Gastrocnemius medialis (tissue), 4 donors: ENCODE measurements around the gene NPM1.

ENCODE experiments used
- POLR2A ChIP-seq, 2 donors: fragments of 450-650 bp; IDR thresholded peaks; one replicate each; pipeline ENCODE4 v1.6.1; 2017; ENCODE audit warnings: antibody characterized with exemption in 2 of 2, mild to moderate bottlenecking in 2 of 2, moderate library complexity in 2 of 2
- TF ChIP-seq, protein P1 (sequence below), 5 experiments: fragments of 450-650 bp in 3 of 5; fragments of 200-600 bp in 2 of 5; sonication (generic) in 2 of 5; IDR thresholded peaks in 4 of 5; conservative IDR thresholded peaks in 1 of 5; 1 replicate in 4 of 5; 2 replicates in 1 of 5; pipeline ENCODE4 v1.5.1; 2016 to 2019; ENCODE audit warnings: antibody characterized with exemption in 5 of 5, mild to moderate bottlenecking in 3 of 5, moderate library complexity in 3 of 5

DNA sequence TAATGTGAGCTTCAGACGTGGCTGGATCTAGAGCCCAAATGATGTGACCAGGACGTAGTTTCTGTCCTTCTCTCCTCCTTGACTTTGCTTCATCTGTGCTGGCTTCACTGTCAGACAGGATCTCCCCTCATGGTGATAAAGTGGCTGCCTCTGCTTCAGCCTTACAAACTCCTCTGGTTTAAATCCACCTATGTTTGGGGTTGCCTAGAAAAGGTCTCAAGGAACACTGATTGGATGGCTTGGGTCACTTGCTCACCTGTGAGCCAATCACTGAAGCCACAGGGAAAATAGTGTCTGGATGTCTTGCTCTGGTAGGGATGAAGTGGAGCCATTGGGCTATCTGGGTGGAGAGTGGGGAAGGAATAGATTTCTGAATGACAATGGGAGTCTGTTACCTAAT, 67.9 kb downstream of the NPM1 start:
- TF ChIP-seq, protein P1, sequence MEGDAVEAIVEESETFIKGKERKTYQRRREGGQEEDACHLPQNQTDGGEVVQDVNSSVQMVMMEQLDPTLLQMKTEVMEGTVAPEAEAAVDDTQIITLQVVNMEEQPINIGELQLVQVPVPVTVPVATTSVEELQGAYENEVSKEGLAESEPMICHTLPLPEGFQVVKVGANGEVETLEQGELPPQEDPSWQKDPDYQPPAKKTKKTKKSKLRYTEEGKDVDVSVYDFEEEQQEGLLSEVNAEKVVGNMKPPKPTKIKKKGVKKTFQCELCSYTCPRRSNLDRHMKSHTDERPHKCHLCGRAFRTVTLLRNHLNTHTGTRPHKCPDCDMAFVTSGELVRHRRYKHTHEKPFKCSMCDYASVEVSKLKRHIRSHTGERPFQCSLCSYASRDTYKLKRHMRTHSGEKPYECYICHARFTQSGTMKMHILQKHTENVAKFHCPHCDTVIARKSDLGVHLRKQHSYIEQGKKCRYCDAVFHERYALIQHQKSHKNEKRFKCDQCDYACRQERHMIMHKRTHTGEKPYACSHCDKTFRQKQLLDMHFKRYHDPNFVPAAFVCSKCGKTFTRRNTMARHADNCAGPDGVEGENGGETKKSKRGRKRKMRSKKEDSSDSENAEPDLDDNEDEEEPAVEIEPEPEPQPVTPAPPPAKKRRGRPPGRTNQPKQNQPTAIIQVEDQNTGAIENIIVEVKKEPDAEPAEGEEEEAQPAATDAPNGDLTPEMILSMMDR (IDR thresholded peaks at IDR 0.05 in 4 of 5, conservative IDR thresholded peaks at IDR 0.05 in 1 of 5) = no peak
- no peak for TF ChIP-seq POLR2A (IDR thresholded peaks at IDR 0.05)
